ENCODE measurements around the gene ABHD17B.

- TF ChIP-seq, protein P1, sequence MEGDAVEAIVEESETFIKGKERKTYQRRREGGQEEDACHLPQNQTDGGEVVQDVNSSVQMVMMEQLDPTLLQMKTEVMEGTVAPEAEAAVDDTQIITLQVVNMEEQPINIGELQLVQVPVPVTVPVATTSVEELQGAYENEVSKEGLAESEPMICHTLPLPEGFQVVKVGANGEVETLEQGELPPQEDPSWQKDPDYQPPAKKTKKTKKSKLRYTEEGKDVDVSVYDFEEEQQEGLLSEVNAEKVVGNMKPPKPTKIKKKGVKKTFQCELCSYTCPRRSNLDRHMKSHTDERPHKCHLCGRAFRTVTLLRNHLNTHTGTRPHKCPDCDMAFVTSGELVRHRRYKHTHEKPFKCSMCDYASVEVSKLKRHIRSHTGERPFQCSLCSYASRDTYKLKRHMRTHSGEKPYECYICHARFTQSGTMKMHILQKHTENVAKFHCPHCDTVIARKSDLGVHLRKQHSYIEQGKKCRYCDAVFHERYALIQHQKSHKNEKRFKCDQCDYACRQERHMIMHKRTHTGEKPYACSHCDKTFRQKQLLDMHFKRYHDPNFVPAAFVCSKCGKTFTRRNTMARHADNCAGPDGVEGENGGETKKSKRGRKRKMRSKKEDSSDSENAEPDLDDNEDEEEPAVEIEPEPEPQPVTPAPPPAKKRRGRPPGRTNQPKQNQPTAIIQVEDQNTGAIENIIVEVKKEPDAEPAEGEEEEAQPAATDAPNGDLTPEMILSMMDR (IDR thresholded peaks at IDR 0.05; ENCODE audit: low read depth, low read length): no peak
- TF ChIP-seq MAX (IDR thresholded peaks at IDR 0.05; ENCODE audit: low read depth, low read length): no peak
Observed at GRCh38 chr9:71830929-71831328, 80.1 kb downstream of the ABHD17B start.

Measured in NB4 (cell line).